GM12874 (cell line): ENCODE measurements around the gene GCSAM.

ENCODE experiments used
- CTCF ChIP-seq: IDR thresholded peaks from 2 replicates; pipeline ENCODE4 v1.5.1; 2011; ENCODE audit warnings: low read depth, mild to moderate bottlenecking, control low read depth, low read length, moderate library complexity; ENCODE audit not compliant: insufficient read depth

Gene GCSAM

DNA sequence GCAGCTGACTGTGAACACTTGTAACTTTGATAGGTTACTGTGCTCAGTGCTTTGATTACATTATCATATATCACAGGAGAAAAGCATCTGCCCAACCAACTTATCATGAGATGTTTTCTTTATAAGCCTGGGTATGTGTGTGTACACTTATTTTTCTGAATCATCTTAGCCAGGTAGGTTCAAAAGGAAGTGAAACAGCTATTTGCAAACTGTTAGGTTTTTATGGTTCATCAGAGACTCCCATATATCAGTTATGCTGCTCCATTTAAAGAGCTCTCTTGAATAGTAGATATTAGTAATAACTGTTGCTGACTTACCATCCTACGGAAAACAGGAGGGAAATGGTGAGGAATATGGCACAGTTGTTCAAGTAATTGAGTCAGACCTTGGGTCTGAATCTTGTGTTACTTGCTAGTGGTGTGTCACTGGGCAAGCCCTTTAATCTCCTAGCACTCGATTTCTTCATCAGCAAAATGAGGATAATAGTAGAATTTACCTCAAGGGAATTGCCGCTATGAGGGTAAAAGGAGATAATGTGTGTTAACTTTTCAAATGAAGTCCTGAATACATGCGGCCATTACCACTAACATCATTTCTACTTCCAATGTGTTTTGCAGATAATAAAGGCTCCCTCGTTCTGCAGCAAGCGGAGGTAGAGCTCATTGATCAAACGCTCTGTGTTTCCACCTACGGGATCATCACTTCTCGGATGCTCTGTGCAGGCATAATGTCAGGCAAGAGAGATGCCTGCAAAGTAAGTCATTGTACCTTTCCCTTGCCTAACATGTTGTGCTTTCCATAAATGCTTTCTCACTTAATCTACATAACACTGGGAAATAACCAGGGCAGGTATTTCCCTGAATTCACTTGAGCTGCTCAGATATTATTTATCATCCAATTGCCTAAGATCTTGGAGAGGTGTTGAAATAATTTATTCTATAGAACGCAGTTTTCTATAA is 54.6 kb downstream of the GCSAM start:
- no peak for TF ChIP-seq CTCF

GRCh38 chr3:112074616-112075497 is 58.2 kb downstream of the GCSAM start:
- TF ChIP-seq CTCF: no peak

- TF ChIP-seq CTCF: no peak
Measured at GRCh38 chr3:112074006-112074405, 59.0 kb downstream of the GCSAM start.
